Stimulated activated CD4-positive, alpha-beta T cell treated with anti-CD3 and anti-CD28 coated beads, Interleukin-2, amount 100 ng/mL, for 4 hours (primary cell): ENCODE results near the gene SSPN.

Experiments
- DNase-seq: peaks from one replicate; pipeline ENCODE4 v3.0.0-alpha.2; 2020; ENCODE audit warnings: low read depth

Gene SSPN, protein sequence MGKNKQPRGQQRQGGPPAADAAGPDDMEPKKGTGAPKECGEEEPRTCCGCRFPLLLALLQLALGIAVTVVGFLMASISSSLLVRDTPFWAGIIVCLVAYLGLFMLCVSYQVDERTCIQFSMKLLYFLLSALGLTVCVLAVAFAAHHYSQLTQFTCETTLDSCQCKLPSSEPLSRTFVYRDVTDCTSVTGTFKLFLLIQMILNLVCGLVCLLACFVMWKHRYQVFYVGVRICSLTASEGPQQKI

DNA sequence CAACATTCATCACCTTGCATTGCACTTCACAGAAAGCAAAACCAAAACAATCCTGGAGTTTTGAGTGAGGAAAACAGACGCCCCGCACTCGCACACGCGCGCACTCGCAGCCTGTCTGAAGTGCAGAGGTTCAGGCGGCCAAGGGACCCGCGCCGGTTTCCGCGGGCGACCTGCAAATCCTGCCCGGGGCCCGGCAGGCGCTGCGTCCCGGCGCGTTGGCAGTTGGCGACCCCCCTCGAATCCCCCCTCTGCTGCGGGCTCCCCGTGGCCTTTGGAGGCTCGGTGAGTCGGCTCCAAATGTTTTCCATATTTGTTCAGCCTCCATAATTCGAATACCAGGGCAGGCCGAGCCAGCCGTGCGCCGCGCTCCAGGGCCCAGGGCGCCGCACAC lies at the start of gene SSPN:
TSS of gene SSPN (plus strand) at position 324 of the 391 bp plus-strand sequence. CDS start 100 bp downstream, outside the sequence.
- DNase-seq, result no peak

DNA sequence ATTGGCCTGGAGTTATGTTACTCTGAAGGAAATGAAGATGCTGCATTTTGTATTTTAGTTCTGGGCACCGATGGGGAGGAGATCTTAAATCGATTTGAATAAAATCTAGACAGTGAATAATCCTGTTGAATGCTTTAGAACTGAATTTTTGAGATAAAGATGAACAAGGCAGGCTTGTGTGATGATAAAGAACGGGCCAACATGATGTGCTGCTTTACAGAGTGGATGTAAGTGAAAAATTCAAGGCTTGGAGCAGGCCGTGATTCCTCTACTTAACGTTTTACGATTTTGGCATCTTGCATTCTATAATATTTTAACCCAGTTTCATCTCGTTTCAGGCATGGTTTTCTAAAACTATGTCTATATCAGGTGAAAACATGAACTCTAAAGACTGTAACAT lies 47.1 kb upstream of the SSPN start:
- no peak for DNase-seq

DNA sequence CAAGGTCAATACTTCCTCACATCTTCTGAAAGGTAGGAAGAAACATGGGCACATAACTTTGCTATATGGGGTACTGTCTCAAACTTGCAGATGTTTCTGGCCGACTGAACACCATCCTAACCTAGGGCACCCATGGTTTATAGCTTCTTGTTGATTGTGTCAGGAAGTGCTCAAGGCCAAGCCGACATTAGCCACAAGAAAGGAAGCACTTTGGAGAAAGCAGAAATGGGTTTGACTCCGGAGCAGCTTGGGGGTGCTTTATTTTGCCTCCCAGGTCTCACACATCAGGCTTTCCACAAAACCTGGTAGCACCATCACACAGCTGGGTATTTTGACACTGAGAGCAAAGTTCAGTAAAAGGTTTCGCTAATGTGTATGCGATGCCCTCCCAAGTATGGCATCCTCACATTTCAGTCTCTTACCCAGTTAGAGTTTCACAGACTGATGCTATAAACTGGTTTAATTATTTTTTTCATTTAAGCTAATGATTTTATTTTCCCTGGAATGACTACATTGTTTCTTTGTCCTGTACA lies 45.3 kb upstream of the SSPN start:
- DNase-seq, result no peak

DNA sequence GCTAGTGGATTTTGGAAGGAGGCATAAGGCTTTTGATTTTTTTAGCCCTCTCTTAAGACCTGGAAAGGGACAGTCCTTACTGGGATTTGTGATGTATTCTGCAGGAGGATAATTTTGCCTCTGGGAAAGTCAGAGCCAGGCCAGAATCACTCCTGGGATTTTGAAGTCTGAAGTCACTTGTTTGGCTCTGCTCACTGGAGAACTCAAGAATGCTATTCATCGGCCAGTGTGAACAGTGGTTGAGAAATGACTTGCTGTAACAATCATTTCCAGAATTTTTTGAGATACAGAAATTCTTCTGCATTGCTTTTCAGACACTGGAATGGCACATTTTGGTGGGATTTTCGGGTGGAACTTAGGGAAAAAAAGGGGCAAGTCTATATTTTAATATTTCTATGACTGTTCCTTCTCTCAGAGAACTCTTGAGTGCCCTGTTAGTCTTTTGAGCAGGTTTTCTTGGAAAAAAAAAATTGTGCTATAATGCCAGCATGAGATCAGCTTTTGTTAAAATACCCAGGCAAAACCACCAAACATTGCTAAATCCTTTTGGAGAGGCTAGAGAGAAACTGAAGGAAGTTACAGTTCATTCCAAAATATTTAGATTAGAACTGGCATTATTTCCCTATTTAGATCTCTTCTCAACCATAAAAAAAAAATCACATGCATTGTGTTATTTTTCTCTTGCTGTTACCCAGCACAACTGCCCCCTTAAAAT lies 44.5 kb upstream of the SSPN start:
- no peak for DNase-seq

DNA sequence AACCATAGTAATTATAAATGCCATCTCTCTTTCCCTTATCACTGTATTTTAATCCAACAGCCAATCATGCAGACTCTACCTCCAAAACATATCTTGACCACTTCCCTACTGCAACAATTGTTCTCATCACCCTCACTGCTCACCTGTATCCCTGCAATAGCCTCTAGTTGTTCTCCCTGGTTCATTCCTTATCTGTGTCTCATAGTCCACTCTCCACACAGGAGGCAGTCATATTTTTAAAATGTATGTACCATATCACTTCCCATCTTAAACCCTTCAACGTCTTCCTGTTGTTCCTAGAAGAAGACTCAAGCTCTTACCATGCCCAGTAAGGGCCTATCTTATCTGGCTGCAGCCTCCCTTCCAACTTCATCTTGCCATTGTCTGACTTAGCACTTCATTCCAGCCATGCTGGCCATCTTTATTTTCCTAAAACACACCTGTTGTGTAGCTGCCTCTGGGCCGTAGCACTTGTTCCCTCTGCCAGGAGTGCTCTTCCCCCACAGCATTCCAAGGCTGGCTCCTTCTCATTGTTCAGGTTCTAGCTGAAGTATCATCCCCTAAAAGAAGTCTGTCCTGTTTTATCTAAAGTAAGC lies 42.8 kb upstream of the SSPN start:
- DNase-seq, result no peak

DNA sequence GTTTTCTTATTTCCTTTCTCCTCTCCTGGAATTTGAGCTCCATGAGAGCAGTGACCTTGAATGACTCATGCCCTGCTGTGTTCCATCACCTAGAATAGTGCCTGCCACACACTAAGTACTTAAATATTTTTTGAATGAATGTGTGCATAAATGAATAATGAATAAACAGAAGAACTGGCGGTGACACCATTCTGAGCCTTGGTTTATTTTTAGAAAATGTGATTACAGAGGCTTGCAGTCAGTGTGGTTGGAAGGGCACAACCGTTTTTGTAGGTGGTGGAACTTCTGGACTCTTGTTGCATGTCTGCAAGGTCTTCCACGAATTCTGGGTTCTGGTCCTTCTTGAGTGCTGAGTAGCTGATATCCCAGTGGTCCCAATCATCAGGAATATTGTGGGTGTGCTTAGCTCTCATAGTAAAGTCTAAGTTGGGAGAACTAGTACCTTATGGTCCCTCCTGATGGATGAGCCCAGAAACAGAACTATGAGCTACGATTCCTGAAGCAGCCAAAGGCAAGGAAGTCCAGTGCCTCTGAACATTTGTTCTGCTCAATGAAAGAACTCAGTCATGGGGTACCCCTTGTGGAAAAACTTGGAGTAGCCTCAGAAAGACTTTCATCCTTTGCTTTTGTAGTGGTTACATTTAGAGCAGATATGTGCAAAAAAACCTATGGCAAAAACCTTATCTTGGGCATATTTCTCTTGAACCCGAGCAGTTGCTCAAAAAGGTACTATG lies 41.8 kb upstream of the SSPN start:
- no peak for DNase-seq

DNA sequence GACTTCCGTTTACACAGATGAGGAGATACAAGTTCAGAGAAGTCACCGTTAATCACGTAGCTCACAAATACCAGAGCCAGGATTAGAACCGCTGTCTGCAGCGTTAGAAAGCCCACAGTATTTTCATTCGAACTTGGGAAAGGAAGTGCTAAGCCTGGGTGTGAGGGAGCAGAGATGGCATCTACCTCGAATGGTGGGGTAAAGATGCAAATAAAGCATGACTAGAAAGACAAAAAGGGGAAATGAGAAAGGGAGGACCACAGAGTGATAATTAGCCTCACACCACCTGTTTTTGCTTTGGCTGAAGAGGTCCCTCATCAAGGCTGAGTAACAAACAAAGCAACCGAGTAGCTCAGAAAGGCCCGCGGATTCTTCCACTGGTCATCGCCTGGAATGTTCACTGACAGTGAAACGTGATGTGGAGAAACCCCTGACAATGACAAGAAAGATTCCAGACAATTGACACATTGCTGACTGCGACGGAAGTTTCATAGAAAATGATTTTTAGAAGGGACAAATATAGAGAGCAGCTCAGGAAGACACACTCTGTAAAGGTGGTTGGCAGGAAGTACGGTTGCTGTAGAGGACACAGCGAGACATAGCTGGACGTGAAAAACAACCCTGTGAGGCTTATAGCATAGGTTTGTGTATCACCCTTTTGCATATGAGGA lies 39.0 kb upstream of the SSPN start:
- DNase-seq, result no peak

DNA sequence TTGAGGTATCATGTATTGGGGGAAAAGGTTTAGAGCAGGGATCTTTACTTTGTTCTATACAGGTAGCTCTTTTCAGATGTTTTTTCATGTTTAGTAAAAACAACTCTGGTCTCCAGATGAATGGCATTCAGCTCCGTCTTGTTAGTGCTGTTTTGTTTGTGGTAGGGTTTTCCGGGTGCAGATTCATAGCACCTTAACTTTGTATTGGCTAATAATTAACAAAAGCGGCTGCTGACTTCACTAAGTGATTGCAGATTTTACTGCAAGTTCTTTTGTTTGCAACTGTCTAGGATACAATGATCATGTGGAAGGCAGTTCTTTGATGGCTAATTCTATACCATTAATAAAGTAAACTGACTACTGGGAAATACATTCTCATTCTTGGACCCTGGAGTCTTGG lies 38.4 kb upstream of the SSPN start:
- DNase-seq, result no peak

DNA sequence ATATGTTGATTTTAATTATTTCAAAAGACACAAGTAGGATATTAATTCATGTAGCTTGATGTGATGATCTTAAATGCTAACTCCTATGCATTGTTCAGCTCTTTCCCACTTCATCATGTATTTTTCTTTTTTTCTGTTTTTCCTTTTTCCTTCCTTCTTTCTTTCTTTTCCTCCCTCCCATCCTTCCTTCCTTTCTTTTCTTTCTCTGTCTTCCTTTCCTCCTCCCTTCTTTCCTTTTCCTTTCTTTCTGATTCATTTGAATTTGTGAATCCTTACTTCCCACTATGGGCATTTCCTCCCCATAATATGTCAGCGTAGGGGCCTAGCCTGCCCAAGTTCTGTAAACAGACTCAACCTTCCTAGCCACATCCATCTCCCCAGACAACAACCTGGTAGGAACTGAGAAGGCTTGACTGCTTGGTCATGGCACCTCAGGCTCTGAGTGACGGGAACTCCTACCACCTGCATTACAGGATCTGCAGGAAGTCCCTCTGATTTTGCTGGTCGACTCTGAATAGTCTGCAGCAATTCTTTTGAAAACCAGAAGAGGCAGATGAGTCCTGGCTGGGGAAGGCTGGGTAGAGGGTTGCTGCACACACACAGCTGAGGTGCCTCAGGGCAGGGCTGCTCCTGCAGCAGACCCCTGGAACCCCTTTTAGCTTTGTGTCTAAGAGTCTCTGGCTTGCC lies 37.2 kb upstream of the SSPN start:
- DNase-seq, result no peak

DNA sequence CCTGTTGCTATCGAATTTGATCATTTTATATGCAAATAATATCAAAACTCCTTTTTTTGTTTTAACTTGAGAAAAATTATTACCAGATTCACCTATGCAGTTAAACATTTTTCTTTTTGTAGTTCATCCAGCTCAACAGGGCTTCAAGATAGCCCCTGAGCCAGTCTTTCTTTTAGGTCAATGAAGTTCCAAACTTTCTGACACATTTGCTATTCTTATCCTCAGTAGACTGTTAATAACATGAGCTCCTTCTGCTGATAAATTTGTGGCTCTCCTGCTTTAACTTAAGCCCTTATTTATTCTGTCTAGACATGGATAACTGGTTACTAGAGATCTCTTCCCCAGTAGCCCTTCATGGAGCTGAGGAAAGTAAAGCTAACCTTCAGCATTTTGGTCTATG lies 33.2 kb upstream of the SSPN start:
- DNase-seq, result no peak

DNA sequence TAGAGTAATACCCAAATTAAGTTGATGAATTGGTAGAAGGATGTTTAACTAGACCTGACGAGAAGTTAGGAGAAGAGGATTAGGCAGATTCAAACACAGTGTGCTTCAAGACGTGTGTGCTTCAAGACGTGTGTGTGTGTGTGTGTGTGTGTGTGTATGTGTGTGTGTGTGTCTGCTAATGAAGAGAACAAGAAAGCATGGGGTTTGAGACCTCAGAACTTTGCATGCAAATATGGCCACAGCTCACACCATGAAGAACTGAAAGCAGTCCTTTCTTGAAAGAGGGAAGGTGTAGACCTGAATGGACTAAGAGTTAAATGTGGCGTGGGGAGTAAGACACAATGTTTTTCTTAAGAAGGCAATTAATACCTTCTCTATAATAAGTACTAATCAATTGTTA lies 32.5 kb upstream of the SSPN start:
- DNase-seq, result no peak

DNA sequence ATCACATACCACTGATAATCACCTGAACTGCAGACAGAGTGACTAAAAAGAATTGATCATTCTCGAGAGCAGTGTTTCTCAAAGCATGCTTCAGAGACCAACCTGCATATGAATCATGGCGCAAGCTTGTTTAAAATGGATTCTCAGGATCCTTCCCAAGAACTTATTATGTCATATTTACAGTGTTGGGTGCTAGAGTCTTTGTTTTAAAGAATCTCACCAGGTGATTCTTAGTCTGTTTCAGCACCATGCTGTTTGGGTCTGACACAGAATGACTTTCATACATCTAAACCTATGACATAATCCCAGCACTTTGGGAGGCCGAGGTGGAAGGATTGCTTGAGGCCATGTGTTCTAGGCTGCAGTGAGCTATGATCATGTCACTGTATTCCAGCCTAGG lies 31.3 kb upstream of the SSPN start:
- DNase-seq, result no peak

DNA sequence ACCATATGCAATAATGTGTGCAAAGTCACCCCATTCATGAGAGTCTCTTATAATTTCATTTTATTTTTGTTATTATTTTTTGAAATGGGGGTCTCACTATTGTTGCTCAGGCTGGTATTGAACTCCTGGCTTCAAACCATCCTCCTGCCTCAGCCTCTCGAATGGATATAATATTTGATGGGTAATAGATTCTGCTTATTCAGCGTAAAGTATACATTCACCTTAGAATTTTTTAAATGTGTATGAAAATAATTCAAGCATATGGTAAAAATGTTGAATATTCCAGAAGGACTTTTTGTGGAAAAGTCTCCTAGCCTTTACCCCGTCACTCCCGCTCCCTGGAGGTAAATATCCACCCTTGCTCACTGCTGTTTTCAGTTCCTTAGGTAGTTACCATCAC lies 23.4 kb upstream of the SSPN start:
- no peak for DNase-seq

DNA sequence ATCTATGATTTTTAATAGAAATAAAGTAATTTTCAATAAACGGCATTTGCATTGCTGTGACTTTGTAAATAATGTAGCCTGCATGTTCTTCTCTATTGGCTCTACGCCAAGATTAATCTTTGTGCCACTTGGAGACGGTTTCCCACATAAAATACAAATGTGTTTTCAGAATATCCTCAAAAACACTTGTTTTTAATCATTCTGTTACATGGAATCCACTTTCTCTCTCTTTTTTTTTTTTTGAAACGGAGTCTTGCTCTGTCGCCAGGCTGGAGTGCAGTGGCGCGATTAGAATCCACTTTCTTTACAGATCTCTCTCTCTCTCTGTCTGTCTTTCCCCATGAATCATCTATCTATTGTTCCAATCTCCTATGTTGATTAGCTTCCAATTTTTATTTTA lies 22.8 kb upstream of the SSPN start:
- DNase-seq, result no peak

DNA sequence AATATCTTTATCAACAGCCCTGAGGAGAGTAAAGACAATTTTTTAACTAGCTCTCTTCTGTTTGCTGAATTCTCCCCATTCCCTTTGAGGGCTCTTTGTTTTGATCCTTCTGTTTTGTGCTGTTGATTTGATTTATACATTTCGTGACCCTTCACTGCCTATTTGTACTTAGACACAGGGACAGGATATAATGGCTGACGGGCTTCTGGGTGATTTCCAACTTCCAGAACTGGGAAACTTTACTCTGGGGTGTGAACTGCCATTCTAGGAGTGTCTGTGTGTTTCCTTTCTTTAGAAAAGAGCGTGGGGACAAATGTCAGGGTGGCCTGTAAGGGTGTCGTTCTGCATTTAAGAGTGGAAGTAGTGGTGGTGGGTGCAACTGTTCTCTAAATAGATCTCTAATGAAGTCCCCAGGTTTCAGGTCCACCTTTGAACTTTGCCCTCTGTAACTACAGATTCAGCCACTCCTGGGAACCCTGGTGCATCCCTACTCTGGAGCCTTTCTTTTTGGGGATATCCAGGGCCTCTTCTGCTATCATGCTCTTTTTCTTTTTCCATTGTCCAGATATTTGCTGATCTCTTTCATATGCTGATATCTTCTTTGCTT lies 22.3 kb upstream of the SSPN start:
- DNase-seq, result no peak

DNA sequence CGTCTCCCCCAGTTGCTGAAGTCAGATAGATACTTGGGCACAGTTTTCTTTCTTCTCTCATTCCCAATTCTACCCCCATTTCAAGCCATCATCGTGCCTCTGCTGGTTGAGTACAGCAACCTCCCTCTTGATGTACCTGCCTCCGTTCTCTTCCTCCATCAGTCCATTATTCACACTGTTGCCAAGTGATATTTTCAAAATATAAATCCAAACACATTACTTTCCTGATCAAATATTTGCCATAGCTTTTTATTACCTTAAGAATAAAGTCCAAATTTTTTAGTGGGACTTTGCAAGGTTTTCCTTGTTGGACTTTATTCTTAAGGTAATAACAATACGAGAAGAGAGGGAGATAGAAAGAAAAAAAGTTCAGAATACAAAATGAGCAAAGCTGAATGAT lies 18.6 kb upstream of the SSPN start:
- no peak for DNase-seq

DNA sequence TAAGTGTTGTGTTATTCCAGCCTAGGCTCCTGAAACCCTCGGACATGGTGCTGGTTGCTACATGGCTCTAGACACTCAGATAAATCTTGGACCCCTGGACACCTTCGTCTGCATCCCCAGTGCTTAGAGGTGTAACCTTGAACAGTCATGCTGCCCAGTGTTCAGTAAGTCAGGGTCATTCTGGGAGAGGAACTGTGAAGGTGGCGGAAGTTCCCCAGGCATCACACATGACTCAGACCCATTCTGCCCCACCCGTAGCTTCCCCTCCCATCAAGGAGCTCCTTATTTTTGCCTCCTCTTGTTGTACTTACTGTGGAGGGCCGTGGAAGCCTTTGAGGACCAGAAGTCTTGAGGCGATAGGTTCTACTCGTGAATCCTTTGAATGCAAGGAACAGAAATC lies 18.1 kb upstream of the SSPN start:
- DNase-seq, result no peak

DNA sequence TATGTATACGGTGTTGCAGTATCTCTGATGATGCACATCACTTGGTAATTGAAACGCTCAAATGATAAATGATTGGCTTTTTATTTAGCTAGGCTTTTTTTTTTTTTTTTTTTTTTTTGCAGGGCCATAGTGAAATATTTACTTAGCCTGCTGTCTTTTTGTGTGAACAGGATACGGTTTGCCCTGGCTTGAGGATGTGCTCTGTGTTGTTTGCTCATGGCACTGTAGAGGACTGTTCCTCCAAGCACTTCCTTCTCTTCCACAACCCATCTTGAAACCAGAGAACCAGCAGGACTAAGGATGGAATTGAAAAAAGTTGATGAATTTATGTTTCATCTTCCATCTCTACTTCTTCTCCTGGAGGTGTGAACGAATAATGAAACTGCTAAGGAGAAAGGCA lies 15.5 kb upstream of the SSPN start:
- DNase-seq, result no peak

DNA sequence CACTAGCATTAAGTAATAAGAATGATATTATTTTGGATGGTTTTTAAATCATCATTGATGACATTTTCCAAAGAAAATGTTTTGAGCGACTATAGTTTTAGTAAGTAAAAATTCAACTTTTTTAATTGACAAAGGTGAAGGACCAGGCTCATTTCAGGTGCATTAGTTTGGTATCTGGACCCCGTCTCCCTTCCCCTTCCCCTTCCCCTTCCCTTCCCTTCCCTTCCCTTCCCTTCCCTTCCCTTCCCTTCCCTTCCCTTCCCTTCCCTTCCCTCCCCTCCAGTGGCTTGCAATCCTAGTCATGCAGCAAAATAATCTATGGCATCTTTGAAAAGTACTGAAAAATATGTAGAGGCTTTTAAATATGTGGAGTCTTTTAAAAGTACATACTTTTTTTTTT lies 13.0 kb upstream of the SSPN start:
- no peak for DNase-seq

DNA sequence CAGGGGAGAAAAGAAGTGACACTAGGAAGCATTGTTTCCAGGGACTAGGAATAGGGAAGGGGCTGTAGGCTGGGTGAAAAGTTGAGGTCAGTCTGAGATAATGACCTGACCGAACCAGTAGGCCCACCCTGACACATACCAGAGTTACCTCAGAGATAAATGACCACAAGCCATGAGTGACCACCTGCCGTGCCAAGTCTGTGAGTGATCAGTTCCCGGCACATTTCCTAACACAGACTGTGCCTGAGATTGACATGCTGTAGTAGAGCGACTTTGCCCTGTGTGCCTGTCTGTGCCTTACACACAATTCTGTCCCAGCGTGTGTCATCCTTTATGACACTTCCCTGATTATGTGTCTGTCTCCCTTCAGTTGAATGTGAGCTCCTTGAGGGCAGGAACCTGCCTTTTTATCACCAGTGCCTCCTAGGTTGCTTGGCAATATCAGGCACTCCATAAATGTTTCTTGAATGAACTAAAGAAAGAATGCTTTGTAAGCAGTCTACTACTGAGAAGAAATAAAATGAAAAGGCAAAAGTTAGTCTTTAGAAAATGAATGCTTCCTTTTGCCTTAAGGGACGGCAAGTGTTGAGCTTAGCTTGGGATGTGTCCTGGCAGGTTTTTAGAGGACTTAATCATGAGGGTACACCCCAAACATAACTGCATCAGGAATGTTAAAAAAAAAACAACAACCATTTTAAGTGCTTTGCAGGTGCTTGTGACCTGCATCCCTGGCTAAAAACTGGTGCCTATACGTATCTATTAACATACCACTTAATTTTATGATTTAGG lies 9.6 kb upstream of the SSPN start:
- no peak for DNase-seq
